Liver (tissue), 3 donors: ENCODE results near the gene JCAD.

ENCODE experiments used
- CTCF ChIP-seq: fragments of 150-350 bp; IDR thresholded peaks from 2 replicates; pipeline ENCODE4 v1.5.1; 2017; ENCODE audit warnings: improper control_type of control experiment, low read depth, low read length; ENCODE audit not compliant: missing input control
- RXRA ChIP-seq, 2 donors: IDR thresholded peaks; 2 replicates each; pipeline ENCODE4 v1.6.1; 2017 to 2018; ENCODE audit warnings: antibody characterized with exemption in 2 of 2, mild to moderate bottlenecking in 1 of 2
- donor health status: healthy.
- donor health status: healthy.

- TF ChIP-seq RXRA (IDR thresholded peaks at IDR 0.05) (no peak), CTCF (no peak)
Measured at GRCh38 chr10:30014511-30014910, 44.9 kb downstream of the JCAD start.
